VCaP (cell line): ENCODE data around the gene ZNF879.

Source experiments
- H3K27ac ChIP-seq: fragments of 450-650 bp; 2 replicates; pipeline ENCODE4 v1.5.1; 2017
- TF ChIP-seq, protein P1 (sequence below): fragments of 450-650 bp; conservative IDR thresholded peaks from 2 replicates; pipeline ENCODE4 v1.5.1; 2017; ENCODE audit warnings: mild to moderate bottlenecking, moderate library complexity

ZNF879 gene

GRCh38 chr5:178988436-178989220, 35.0 kb upstream of the ZNF879 start:
- no peak overlapping the region for H3K27ac ChIP-seq
- TF ChIP-seq, protein P1, sequence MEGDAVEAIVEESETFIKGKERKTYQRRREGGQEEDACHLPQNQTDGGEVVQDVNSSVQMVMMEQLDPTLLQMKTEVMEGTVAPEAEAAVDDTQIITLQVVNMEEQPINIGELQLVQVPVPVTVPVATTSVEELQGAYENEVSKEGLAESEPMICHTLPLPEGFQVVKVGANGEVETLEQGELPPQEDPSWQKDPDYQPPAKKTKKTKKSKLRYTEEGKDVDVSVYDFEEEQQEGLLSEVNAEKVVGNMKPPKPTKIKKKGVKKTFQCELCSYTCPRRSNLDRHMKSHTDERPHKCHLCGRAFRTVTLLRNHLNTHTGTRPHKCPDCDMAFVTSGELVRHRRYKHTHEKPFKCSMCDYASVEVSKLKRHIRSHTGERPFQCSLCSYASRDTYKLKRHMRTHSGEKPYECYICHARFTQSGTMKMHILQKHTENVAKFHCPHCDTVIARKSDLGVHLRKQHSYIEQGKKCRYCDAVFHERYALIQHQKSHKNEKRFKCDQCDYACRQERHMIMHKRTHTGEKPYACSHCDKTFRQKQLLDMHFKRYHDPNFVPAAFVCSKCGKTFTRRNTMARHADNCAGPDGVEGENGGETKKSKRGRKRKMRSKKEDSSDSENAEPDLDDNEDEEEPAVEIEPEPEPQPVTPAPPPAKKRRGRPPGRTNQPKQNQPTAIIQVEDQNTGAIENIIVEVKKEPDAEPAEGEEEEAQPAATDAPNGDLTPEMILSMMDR, result no peak

GRCh38 chr5:178989311-178989710, 34.3 kb upstream of the ZNF879 start:
- TF ChIP-seq, protein P1, result no peak
- H3K27ac ChIP-seq, result no peak overlapping the region

- no peak overlapping the region for H3K27ac ChIP-seq
- TF ChIP-seq, protein P1, result no peak
Observed at GRCh38 chr5:178990491-178990890, 33.1 kb upstream of the ZNF879 start.

- TF ChIP-seq, protein P1, result no peak
Observed at GRCh38 chr5:178991190-178992145, 32.1 kb upstream of the ZNF879 start.

DNA sequence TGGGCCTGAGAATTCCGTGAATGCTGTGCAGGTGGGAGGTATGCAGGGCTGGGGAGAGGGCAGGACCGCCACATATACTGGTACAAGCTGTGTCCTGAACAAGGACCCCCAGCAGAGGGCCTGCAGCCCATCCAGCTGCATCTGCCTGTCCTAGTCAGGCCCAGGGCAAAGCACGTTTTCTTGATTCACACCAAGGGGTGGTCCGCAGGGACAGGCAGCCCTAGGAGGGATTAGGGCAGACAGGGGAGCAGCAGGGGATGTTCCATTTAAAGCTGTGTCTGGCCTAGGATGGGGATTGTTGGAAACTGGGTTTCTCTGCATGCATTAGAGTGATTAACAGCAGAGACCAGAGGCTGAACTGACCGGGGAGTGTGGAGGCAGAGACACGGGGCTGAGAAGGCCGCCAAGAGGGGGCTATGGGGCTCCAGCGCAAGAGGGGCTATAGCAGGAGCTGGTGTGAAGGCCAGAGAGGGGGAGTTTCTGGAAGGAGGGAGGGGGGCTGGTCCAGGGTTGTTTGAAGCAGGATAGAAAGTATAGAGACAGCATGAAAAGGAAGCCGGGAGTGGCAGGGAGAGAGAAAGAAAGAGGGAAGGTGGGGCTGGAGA, 31.2 kb upstream of the ZNF879 start:
- H3K27ac ChIP-seq, result no peak overlapping the region

More at GRCh38 chr5:178991190-178992145, 32.1 kb upstream of the ZNF879 start:
- no peak overlapping the region for H3K27ac ChIP-seq

GRCh38 chr5:178993236-178993765, 30.3 kb upstream of the ZNF879 start:
- TF ChIP-seq, protein P1, result no peak

More for the DNA sequence above, 31.2 kb upstream of the ZNF879 start:
- TF ChIP-seq, protein P1, result no peak

More at GRCh38 chr5:178993236-178993765, 30.3 kb upstream of the ZNF879 start:
- H3K27ac ChIP-seq, result no peak overlapping the region
